Measurements from ENCODE around the gene KANSL1. TPM values are rescaled to one million over a fixed set of nuclear protein-coding genes. Genes with fewer than 3 reads are reported as not detected.
"Not testable (repeated sequence)": the region's sequence is repeated elsewhere in the genome, so short reads cannot be mapped to it uniquely, and the experiment has no call there.

KANSL1 gene
- total RNA-seq, 2 donors from 2014 or later, result 137 to 144 TPM

DNA sequence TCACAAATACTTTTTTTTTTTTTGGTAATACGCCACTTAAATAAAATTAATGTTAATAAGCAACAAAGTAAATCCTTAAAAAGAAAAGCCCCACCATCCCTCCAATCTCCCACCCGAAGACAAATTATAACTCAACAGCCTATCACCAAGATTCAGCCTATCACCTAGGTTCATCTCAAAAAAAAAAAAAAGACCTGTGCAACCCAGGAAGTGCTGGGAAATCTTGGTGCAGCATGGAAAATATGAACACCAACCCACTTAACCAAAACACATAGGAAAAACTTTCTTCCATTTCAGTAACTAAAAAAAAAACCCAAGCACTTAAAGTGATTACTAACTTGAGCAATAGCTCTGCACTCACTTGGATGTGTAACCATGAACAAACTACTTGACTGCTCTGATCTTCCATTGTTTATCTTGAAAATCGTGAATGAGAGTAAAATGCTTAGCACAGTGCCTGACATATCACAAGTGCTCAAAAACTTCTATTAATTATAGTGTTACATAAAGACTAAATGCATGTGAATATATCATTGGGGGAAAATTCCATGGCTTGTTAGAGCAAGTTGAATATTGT, 103.8 kb downstream of the KANSL1 start:
- Mint-ChIP-seq H3K4me3 (no peak overlapping the region), H3K36me3 (ENCODE audit: low read depth) (peaks cover 34% of the 10 kb centered on the region), H3K27me3 (ENCODE audit: insufficient read depth) (no peaks in the 10 kb centered on the region), H3K27ac (no peak overlapping the region), H3K9me3 (no peaks in the 10 kb centered on the region), H3K4me1 (no peaks in the 10 kb centered on the region)
- Histone ChIP-seq H3K4me3 (ENCODE audit: low read length) (no peak overlapping the region), H3K27ac (ENCODE audit: low read depth, low read length) (no peak overlapping the region), H3K27me3 (ENCODE audit: control insufficient read depth, insufficient read depth, low read length, poor library complexity, severe bottlenecking) (no peaks in the 10 kb centered on the region), H3K9me3 (ENCODE audit: control insufficient read depth, low read length) (no peaks in the 10 kb centered on the region), H3K4me1 (ENCODE audit: control insufficient read depth, insufficient read depth, low read length) (no peaks in the 10 kb centered on the region), H3K9ac (ENCODE audit: extremely low read depth, low read length, poor library complexity, severe bottlenecking) (no peak overlapping the region), H3K36me3 (ENCODE audit: control insufficient read depth, insufficient read depth, low read length) (peaks cover 71% of the 10 kb centered on the region)
- TF ChIP-seq, protein P1, sequence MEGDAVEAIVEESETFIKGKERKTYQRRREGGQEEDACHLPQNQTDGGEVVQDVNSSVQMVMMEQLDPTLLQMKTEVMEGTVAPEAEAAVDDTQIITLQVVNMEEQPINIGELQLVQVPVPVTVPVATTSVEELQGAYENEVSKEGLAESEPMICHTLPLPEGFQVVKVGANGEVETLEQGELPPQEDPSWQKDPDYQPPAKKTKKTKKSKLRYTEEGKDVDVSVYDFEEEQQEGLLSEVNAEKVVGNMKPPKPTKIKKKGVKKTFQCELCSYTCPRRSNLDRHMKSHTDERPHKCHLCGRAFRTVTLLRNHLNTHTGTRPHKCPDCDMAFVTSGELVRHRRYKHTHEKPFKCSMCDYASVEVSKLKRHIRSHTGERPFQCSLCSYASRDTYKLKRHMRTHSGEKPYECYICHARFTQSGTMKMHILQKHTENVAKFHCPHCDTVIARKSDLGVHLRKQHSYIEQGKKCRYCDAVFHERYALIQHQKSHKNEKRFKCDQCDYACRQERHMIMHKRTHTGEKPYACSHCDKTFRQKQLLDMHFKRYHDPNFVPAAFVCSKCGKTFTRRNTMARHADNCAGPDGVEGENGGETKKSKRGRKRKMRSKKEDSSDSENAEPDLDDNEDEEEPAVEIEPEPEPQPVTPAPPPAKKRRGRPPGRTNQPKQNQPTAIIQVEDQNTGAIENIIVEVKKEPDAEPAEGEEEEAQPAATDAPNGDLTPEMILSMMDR (conservative IDR thresholded peaks at IDR 0.05), result no peak
- DNase-seq, result no peak
- 100% methylated on average over 2 of the region's 3 CpGs; no CpG with 5 or more reads in 1 of the 2 experiments for WGBS, 2 experiments (ENCODE audit: insufficient coverage in 1 of 2, insufficient read length in 1 of 2)

- WGBS, 2 experiments (ENCODE audit: insufficient coverage in 1 of 2, insufficient read length in 1 of 2), result 91 to 100% methylated on average over 1 to 2 of the region's 2 CpGs
- H3K4me1 Mint-ChIP-seq, result no peaks in the 10 kb centered on the region
- no peaks in the 10 kb centered on the region for H3K9me3 Mint-ChIP-seq
- Histone ChIP-seq H3K27ac (ENCODE audit: low read depth, low read length) (no peak overlapping the region), H3K9ac (ENCODE audit: extremely low read depth, low read length, poor library complexity, severe bottlenecking) (no peak overlapping the region), H3K4me1 (ENCODE audit: control insufficient read depth, insufficient read depth, low read length) (no peaks in the 10 kb centered on the region), H3K4me3 (ENCODE audit: low read length) (no peak overlapping the region), H3K27me3 (ENCODE audit: control insufficient read depth, insufficient read depth, low read length, poor library complexity, severe bottlenecking) (no peaks in the 10 kb centered on the region), H3K9me3 (ENCODE audit: control insufficient read depth, low read length) (no peaks in the 10 kb centered on the region), H3K36me3 (ENCODE audit: control insufficient read depth, insufficient read depth, low read length) (peaks cover 62% of the 10 kb centered on the region)
- no peak for DNase-seq
- TF ChIP-seq, protein P1 (conservative IDR thresholded peaks at IDR 0.05), result no peak
- H3K27ac Mint-ChIP-seq, result no peak overlapping the region
- H3K36me3 Mint-ChIP-seq (ENCODE audit: low read depth), result peaks cover 25% of the 10 kb centered on the region
- no peak overlapping the region for H3K4me3 Mint-ChIP-seq
- no peaks in the 10 kb centered on the region for H3K27me3 Mint-ChIP-seq (ENCODE audit: insufficient read depth)
These were observed 104.6 kb downstream of the KANSL1 start for GRCh38 chr17:46088595-46088994.

DNA sequence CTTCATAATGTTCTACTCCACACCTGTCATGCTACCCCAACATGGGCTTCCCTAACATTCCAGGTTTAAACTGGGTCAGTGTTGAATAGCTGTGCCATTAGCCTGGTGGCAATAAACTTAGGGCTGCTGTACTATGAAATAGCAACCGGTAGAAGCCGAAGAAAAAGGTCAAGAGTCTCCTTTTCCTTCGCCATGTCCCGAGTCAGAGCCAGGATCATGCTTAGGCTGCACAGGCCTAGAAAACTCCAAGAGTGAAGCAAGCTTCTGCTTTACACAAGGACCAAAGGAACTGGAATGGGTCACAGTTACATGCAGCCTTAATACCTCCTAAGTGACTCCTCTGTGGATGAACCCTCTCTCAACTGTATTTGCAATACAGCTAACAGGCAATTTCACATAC, 105.4 kb downstream of the KANSL1 start:
- H3K9ac ChIP-seq (ENCODE audit: extremely low read depth, low read length, poor library complexity, severe bottlenecking); H3K27ac Mint-ChIP-seq; H3K9me3 ChIP-seq (ENCODE audit: control insufficient read depth, low read length); H3K27me3 ChIP-seq (ENCODE audit: control insufficient read depth, insufficient read depth, low read length, poor library complexity, severe bottlenecking); H3K9me3 Mint-ChIP-seq; H3K4me3 Mint-ChIP-seq; H3K4me1 Mint-ChIP-seq; DNase-seq; H3K27ac ChIP-seq (ENCODE audit: low read depth, low read length); H3K4me1 ChIP-seq (ENCODE audit: control insufficient read depth, insufficient read depth, low read length); H3K4me3 ChIP-seq (ENCODE audit: low read length); H3K27me3 Mint-ChIP-seq (ENCODE audit: insufficient read depth): not testable (repeated sequence)
- peaks cover 25% of the 10 kb centered on the region for H3K36me3 Mint-ChIP-seq (ENCODE audit: low read depth)
- WGBS, 2 experiments (ENCODE audit: insufficient coverage in 1 of 2, insufficient read length in 1 of 2), result 98% methylated on average over 4 of the region's 4 CpGs; no CpG with 5 or more reads in 1 of the 2 experiments
- peaks cover 55% of the 10 kb centered on the region for H3K36me3 ChIP-seq (ENCODE audit: control insufficient read depth, insufficient read depth, low read length)

DNA sequence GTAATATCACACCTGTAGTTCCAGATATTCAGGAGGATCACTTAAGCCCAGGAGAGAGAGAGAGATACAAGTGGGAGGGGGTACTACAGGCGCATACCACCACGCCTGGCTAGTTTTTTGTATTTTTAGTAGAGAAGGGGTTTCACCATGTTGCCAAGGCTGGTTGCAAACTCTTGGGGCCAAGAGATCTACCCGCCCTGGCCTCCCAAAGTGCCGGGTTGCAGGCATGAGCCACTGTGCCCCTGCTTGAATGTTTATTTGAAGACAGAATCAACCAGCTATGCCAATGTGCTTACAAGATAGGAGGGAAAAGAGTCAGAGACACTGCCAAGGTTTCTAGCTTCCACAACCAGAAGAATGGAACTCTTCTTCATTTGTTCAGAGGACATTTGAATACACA, 106.4 kb downstream of the KANSL1 start:
- Histone ChIP-seq H3K4me1 (ENCODE audit: control insufficient read depth, insufficient read depth, low read length) (no peaks in the 10 kb centered on the region), H3K27ac (ENCODE audit: low read depth, low read length) (no peak overlapping the region), H3K4me3 (ENCODE audit: low read length) (no peak overlapping the region), H3K27me3 (ENCODE audit: control insufficient read depth, insufficient read depth, low read length, poor library complexity, severe bottlenecking) (no peaks in the 10 kb centered on the region), H3K9me3 (ENCODE audit: control insufficient read depth, low read length) (no peaks in the 10 kb centered on the region), H3K9ac (ENCODE audit: extremely low read depth, low read length, poor library complexity, severe bottlenecking) (no peak overlapping the region), H3K36me3 (ENCODE audit: control insufficient read depth, insufficient read depth, low read length) (peaks cover 56% of the 10 kb centered on the region)
- peaks cover 18% of the 10 kb centered on the region for H3K36me3 Mint-ChIP-seq (ENCODE audit: low read depth)
- H3K9me3 Mint-ChIP-seq, result no peaks in the 10 kb centered on the region
- H3K27ac Mint-ChIP-seq, result no peak overlapping the region
- TF ChIP-seq, protein P1 (conservative IDR thresholded peaks at IDR 0.05), result no peak
- DNase-seq, result no peak
- H3K27me3 Mint-ChIP-seq (ENCODE audit: insufficient read depth), result no peaks in the 10 kb centered on the region
- no peak overlapping the region for H3K4me3 Mint-ChIP-seq
- H3K4me1 Mint-ChIP-seq, result peaks cover 12% of the 10 kb centered on the region
- 92 to 95% methylated on average over 4 of the region's 4 CpGs for WGBS, 2 experiments (ENCODE audit: insufficient coverage in 1 of 2, insufficient read length in 1 of 2)
